K562 (cell line): Measurements from ENCODE around the gene IBA57. TPM values are rescaled to one million over a fixed set of nuclear protein-coding genes. Genes with fewer than 3 reads are reported as not detected.

Experiments
- ATAC-seq: fragments of 200-7000 bp; cut with Tn5 transposase; 3 replicates; pipeline ENCODE4 v1.9.1; 2020; ENCODE audit warnings: moderate library complexity
- BruUV-seq: library from RNA; stranded (reverse); fragments of 400-500 nt; replicated peaks from 2 replicates; lab custom pipeline; 2021; lab: Mats Ljungman, UMichigan
- CTCF ChIA-PET: fragments of 300-600 bp; formaldehyde crosslinking; extraction: SDS; loops from one replicate; lab custom pipeline; 2021; ENCODE audit warnings: low intra/inter-chr PET ratio; lab: Yijun Ruan, JAX
- POLR2A ChIA-PET: fragments of 300-600, 350-650 bp; sonication (Branson Sonifier 250); formaldehyde crosslinking; extraction: SDS; loops from one replicate; lab custom pipeline; 2021; ENCODE audit warnings: antibody characterized with exemption, inconsistent platforms; lab: Yijun Ruan, JAX
- DNase-seq, 4 experiments: peaks; one replicate each; pipeline versions ENCODE4 v3.0.0 to v3.0.0-alpha.2; 2011 to 2018; ENCODE audit warnings: low spot score in 3 of 4, mixed read lengths in 3 of 4; ENCODE audit errors: extremely low read depth in 1 of 4
- FAIRE-seq: peaks from 2 replicates; lab custom pipeline; 2011; peaks lifted over from hg19 to GRCh38; lab: Jason Lieb, UNC
- H2AFZ ChIP-seq: 2 replicates; pipeline ENCODE4 v1.6.0; 2011; ENCODE audit warnings: low read depth, low read length, control low read depth, inconsistent platforms
- H3K27ac ChIP-seq: fragments of 200-600 bp; 3 replicates; pipeline ENCODE4 v1.8.0; 2011; ENCODE audit warnings: low read depth, mild to moderate bottlenecking, control low read depth, inconsistent platforms, low read length, moderate library complexity, mixed read lengths; ENCODE audit errors: extremely low read depth
- H3K27me3 ChIP-seq, 2 experiments: fragments of 300-600 bp in 1 of 2; 2 replicates in 1 of 2; 3 replicates in 1 of 2; pipeline versions ENCODE4 v1.6.0 to v1.8.0; 2011; ENCODE audit warnings: inconsistent platforms in 2 of 2, low read length in 2 of 2, mild to moderate bottlenecking in 1 of 2, mixed read lengths in 1 of 2, moderate library complexity in 1 of 2; ENCODE audit not compliant: control insufficient read depth in 2 of 2, insufficient read depth in 2 of 2
- H3K36me3 ChIP-seq: fragments of 300-600 bp; 3 replicates; pipeline ENCODE4 v1.8.0; 2011; ENCODE audit warnings: mild to moderate bottlenecking, low read length, inconsistent platforms; ENCODE audit not compliant: control insufficient read depth, insufficient read depth
- H3K4me1 ChIP-seq, 2 experiments: fragments of 200-600 bp in 1 of 2; replicated peaks in 1 of 2; 2 replicates in 1 of 2; 3 replicates in 1 of 2; pipeline versions ENCODE4 v1.5.1 to v1.8.0; 2011; ENCODE audit warnings: inconsistent platforms in 2 of 2, low read length in 2 of 2, mild to moderate bottlenecking in 1 of 2, mixed read lengths in 1 of 2, moderate library complexity in 1 of 2; ENCODE audit not compliant: control insufficient read depth in 2 of 2, insufficient read depth in 2 of 2
- H3K4me2 ChIP-seq: 2 replicates; pipeline ENCODE4 v1.6.1; 2011; ENCODE audit warnings: low read length, control low read depth, inconsistent platforms, mixed read lengths; ENCODE audit not compliant: insufficient read depth
- H3K4me3 ChIP-seq: fragments of 200-600 bp; sonication (generic), shearing (Covaris generic); 2 replicates; pipeline ENCODE4 v1.5.1; 2016; ENCODE audit warnings: control low read depth, inconsistent platforms
- H3K79me2 ChIP-seq: fragments of 200-600 bp; 3 replicates; pipeline ENCODE4 v1.8.0; 2011; ENCODE audit warnings: low read length, inconsistent platforms; ENCODE audit not compliant: control insufficient read depth, insufficient read depth
- H3K9ac ChIP-seq, 2 experiments: 2 replicates each; pipeline versions ENCODE4 v1.6.0 to v1.6.1; 2011; ENCODE audit warnings: low read depth in 2 of 2, low read length in 2 of 2, control low read depth in 1 of 2, inconsistent platforms in 1 of 2, mild to moderate bottlenecking in 1 of 2, mixed read lengths in 1 of 2; ENCODE audit not compliant: insufficient read depth in 1 of 2
- H3K9me1 ChIP-seq: one replicate; pipeline ENCODE4 v1.6.0; 2011; ENCODE audit warnings: inconsistent platforms, mild to moderate bottlenecking, low read length, moderate library complexity; ENCODE audit not compliant: control insufficient read depth, insufficient read depth
- H3K9me3 ChIP-seq: replicated peaks from 2 replicates; pipeline ENCODE4 v1.5.1; 2011; ENCODE audit warnings: low read depth, low read length, inconsistent platforms; ENCODE audit not compliant: control insufficient read depth, insufficient read depth
- H4K20me1 ChIP-seq: replicated peaks from 2 replicates; pipeline ENCODE4 v1.6.1; 2011; ENCODE audit warnings: low read length, inconsistent platforms, mixed read lengths; ENCODE audit not compliant: control insufficient read depth, insufficient read depth
- PBX2 ChIP-seq, 2 experiments: IDR thresholded peaks in 1 of 2; conservative IDR thresholded peaks in 1 of 2; 2 replicates each; pipeline ENCODE4 v1.6.1; 2016; ENCODE audit warnings: low read depth in 2 of 2, mild to moderate bottlenecking in 1 of 2, missing compliant biosample characterization in 1 of 2, missing genetic modification characterization in 1 of 2, moderate library complexity in 1 of 2
- PHB ChIP-seq: fragments of 250-450 bp; sonication (Bioruptor Pico); IDR thresholded peaks from 2 replicates; pipeline ENCODE4 v1.5.0; 2021
- RBM25 ChIP-seq: fragments of 200-400 bp; formaldehyde crosslinking; IDR thresholded peaks from 2 replicates; pipeline ENCODE4 v1.6.1; 2018; ENCODE audit warnings: low read length, low read depth, moderate library complexity; ENCODE audit not compliant: severe bottlenecking
- RBM39 ChIP-seq: fragments of 200-400 bp; formaldehyde crosslinking; optimal IDR thresholded peaks from 2 replicates; pipeline ENCODE3; 2018; ENCODE audit warnings: low read depth, low read length
- SUPT5H ChIP-seq: fragments of 450-650 bp; IDR thresholded peaks from 2 replicates; pipeline ENCODE4 v1.6.1; 2016
- ZBTB40 ChIP-seq, 2 experiments: fragments of 450-650 bp in 1 of 2; sonication (generic) in 1 of 2; formaldehyde crosslinking in 1 of 2; IDR thresholded peaks; 2 replicates each; pipeline versions ENCODE4 v1.7.1 to v1.9.0; 2016 to 2022; ENCODE audit warnings: inconsistent platforms in 1 of 2, mild to moderate bottlenecking in 1 of 2, missing genetic modification reagents in 1 of 2
- ZNF239 ChIP-seq: fragments of 250-450 bp; sonication (Bioruptor Pico); IDR thresholded peaks from 2 replicates; pipeline ENCODE4 v1.4.0; 2020; ENCODE audit warnings: mild to moderate bottlenecking
- WGBS: fragments of 100-300 bp; shearing (Covaris generic); methylation state at CpG from one replicate; pipeline ENCODE4 v1.1.6; 2016; ENCODE audit warnings: low coverage, mixed read lengths; ENCODE audit not compliant: insufficient coverage; ENCODE audit errors: missing lambda C conversion rate; 5-methylcytosine and 5-hydroxymethylcytosine counted together
- in situ Hi-C: fragments of 300-500 bp; cut with MboI; formaldehyde crosslinking; loops from 4 replicates; pipeline ENCODE4 v1.15.0; 2018; ENCODE audit warnings: inconsistent platforms, mixed read lengths
- intact Hi-C: fragments of 100-400 bp; cut with micrococcal nuclease; formaldehyde crosslinking; loops from 2 replicates; pipeline ENCODE4 v1.14.2; 2022
- polyA plus RNA-seq, 8 experiments: library from polyadenylated mRNA; depleted of rRNA in 4 of 8; stranded (reverse) in 5 of 8; unstranded in 3 of 8; fragments of >200 nt; fragmentation: Nextera tagmentation in 2 of 8; fragmentation: Illumina TruSeq in 1 of 8; extraction: Ambion mirVana in 2 of 8; extraction: Trizol in 1 of 8; gene quantifications; 2 replicates each; pipeline versions ENCODE4 v1.2.1 to v1.2.3, GENCODE V29; 2011 to 2014; ENCODE audit warnings: inconsistent platforms in 1 of 8, missing spikeins in 1 of 8
- total RNA-seq, 7 experiments: library from RNA; depleted of rRNA in 6 of 7; stranded (reverse); fragments of >200 nt in 6 of 7; fragmentation: Illumina TruSeq in 2 of 7; extraction: Trizol in 2 of 7; gene quantifications; 2 replicates each; pipeline versions ENCODE4 v1.2.1 to v1.2.3, GENCODE V29; 2011 to 2021; ENCODE audit warnings: low replicate concordance in 1 of 7

IBA57 gene
- total and polyA plus RNA-seq, 9 of the 15 experiments (the other 6 are each of a cell fraction or from before 2014, with no cell fraction given): 0.77 to 15.5 (median 2.7) TPM

- 91% methylated on average over 16 of the region's 18 CpGs for WGBS
- H3K9ac ChIP-seq: peak overlapping the region; percentile 37 to 86; a peak in 3 of 4 replicates
- H3K4me1 ChIP-seq: peaks cover 64 to 99% of the 10 kb centered on the region in 2 experiments
- ChIA-PET POLR2A (interaction anchor here (1.1 to 6.0 kb wide), 2 partner anchors 20 to 57 kb away, joined by 4 to 47 read pairs; partner anchors contain the start of gene IBA57), CTCF (no interaction called here)
- no peaks in the 10 kb centered on the region for H3K9me3 ChIP-seq
- BruUV-seq: no TSS peak
- no peaks in the 10 kb centered on the region for H3K27me3 ChIP-seq
- peak overlapping the region; percentile 58; the same call in 1 of the 3 replicates for H3K27ac ChIP-seq
- H3K9me1 ChIP-seq: peaks cover 24% of the 10 kb centered on the region
- H3K4me2 ChIP-seq: peak overlapping the region; percentile 74; the same call in 1 of the 2 replicates
- DNase-seq: no peak
- peaks cover 57% of the 10 kb centered on the region for H4K20me1 ChIP-seq
- peaks cover 82% of the 10 kb centered on the region for H3K79me2 ChIP-seq
- no peak for FAIRE-seq
- ATAC-seq: no peak
- intact Hi-C loops: no loop called here
- TF ChIP-seq SUPT5H (no peak), ZBTB40 (IDR thresholded peaks at IDR 0.05) (no peak), ZBTB40 (CRISPR knock-in tag; IDR thresholded peaks at IDR 0.05) (no peak), PHB (no peak), RBM25 (no peak), RBM39 (no peak), ZNF239 (no peak), PBX2 (CRISPR knock-in tag; IDR thresholded peaks at IDR 0.05; ENCODE audit: low read depth) (no peak), PBX2 (tag; conservative IDR thresholded peaks at IDR 0.05; ENCODE audit: low read depth) (no peak)
- no peak overlapping the region for H2AFZ ChIP-seq
- in situ Hi-C loops: no loop called here
- H3K4me3 ChIP-seq: no peak overlapping the region
- peaks cover 60% of the 10 kb centered on the region; the same call in 2 of the 3 replicates for H3K36me3 ChIP-seq
These were observed 19.0 kb upstream of the IBA57 start for GRCh38 chr1:228146417-228147150.
